Glutamatergic neuron (in vitro differentiated cells): ENCODE measurements around the gene PSRC1. TPM values are rescaled to one million over a fixed set of nuclear protein-coding genes. Genes with fewer than 3 reads are reported as not detected.

ENCODE experiments used
- DNase-seq: peaks from one replicate; pipeline ENCODE4 v3.0.0; 2022
- H3K27ac Mint-ChIP-seq: one replicate; pipeline ENCODE4 v1.8.0; 2020; ENCODE audit warnings: mild to moderate bottlenecking, mixed read lengths, inconsistent platforms; ENCODE audit not compliant: unreplicated experiment
- H3K27me3 Mint-ChIP-seq: one replicate; pipeline ENCODE4 v1.8.0; 2020; ENCODE audit warnings: mild to moderate bottlenecking, moderate library complexity, mixed read lengths, inconsistent platforms; ENCODE audit not compliant: unreplicated experiment
- H3K36me3 Mint-ChIP-seq: one replicate; pipeline ENCODE4 v1.8.0; 2020; ENCODE audit warnings: mild to moderate bottlenecking, mixed read lengths, inconsistent platforms; ENCODE audit not compliant: unreplicated experiment
- H3K4me1 Mint-ChIP-seq: one replicate; pipeline ENCODE4 v1.8.0; 2020; ENCODE audit warnings: mild to moderate bottlenecking, low read depth, mixed read lengths, inconsistent platforms; ENCODE audit not compliant: unreplicated experiment
- H3K4me3 Mint-ChIP-seq: one replicate; pipeline ENCODE4 v1.8.0; 2020; ENCODE audit warnings: mild to moderate bottlenecking, mixed read lengths, inconsistent platforms; ENCODE audit not compliant: unreplicated experiment
- H3K9me3 Mint-ChIP-seq: one replicate; pipeline ENCODE4 v1.8.0; 2020; ENCODE audit warnings: mild to moderate bottlenecking, moderate library complexity, mixed read lengths, inconsistent platforms; ENCODE audit not compliant: unreplicated experiment
- total RNA-seq: library from RNA; stranded (reverse); fragmentation: NEBNext Ultra II Directional; extraction: Animal tissue kit (Norgen Biotek cat#: 25700); gene quantifications from one replicate; pipeline ENCODE4 v1.2.1, GENCODE V29; 2021; ENCODE audit not compliant: unreplicated experiment
- TF ChIP-seq, protein P1 (sequence below): fragments of 200-600 bp; sonication (generic); IDR thresholded peaks from one replicate; pipeline ENCODE4 v1.5.0; 2021; ENCODE audit not compliant: partially characterized antibody, unreplicated experiment

The PSRC1 gene
- total RNA-seq, 1 donor from 2014 or later = 13.9 TPM

DNA sequence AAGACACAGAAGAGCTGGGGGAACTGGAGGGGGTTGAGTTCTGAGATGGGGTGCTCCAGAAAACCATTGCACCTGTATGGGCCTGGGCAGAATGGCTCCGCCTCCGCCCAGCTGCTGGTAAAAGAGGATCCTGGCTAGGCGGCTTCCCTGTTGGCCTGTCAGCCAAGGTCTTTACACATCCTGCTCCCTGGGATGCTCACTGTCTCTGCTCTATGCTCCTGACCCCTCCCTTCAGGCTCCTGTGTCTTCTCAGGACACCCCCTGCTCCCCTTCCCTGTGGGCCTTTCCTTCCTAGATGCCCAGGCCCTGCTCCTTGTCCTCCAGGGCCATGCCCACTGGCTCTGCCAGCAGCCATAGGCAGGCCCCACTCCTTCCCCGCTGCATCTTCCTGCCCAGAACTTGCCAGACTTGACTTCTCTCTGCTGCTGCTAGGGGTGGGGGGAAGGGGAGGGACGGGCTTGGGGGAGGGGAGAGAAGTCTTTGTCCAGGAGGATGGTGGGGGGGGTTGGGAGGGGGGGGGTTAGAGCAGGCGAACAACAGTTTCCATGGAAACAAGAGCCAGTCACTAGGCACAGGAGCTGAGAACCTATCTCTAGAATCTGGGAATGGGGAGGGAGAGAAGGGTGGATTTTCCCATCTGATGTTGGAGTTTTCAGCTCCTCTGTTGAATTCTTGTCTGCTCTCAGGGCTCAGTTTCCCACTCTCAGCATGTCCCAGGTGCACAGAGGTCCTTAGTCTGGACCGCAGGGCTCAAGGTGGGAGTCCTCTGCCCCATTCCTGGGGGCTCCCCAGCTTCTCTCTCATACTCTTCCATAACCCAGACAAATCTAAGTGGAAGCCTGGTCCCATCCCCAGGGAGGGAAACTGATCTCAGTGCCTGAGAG, 23.0 kb downstream of the PSRC1 start:
- H3K36me3 Mint-ChIP-seq = no peaks in the 10 kb centered on the region
- TF ChIP-seq, protein P1, sequence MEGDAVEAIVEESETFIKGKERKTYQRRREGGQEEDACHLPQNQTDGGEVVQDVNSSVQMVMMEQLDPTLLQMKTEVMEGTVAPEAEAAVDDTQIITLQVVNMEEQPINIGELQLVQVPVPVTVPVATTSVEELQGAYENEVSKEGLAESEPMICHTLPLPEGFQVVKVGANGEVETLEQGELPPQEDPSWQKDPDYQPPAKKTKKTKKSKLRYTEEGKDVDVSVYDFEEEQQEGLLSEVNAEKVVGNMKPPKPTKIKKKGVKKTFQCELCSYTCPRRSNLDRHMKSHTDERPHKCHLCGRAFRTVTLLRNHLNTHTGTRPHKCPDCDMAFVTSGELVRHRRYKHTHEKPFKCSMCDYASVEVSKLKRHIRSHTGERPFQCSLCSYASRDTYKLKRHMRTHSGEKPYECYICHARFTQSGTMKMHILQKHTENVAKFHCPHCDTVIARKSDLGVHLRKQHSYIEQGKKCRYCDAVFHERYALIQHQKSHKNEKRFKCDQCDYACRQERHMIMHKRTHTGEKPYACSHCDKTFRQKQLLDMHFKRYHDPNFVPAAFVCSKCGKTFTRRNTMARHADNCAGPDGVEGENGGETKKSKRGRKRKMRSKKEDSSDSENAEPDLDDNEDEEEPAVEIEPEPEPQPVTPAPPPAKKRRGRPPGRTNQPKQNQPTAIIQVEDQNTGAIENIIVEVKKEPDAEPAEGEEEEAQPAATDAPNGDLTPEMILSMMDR = no peak
- H3K27ac Mint-ChIP-seq = peak overlapping the region; percentile 95
- DNase-seq = no peak
- peaks cover 39% of the 10 kb centered on the region for H3K4me1 Mint-ChIP-seq
- H3K4me3 Mint-ChIP-seq = peak overlapping the region; percentile 72
- H3K9me3 Mint-ChIP-seq = peaks cover 19% of the 10 kb centered on the region
- H3K27me3 Mint-ChIP-seq = peaks cover 17% of the 10 kb centered on the region

- Mint-ChIP-seq H3K4me3 (no peak overlapping the region), H3K36me3 (no peaks in the 10 kb centered on the region), H3K4me1 (peaks cover 43% of the 10 kb centered on the region), H3K9me3 (peaks cover 22% of the 10 kb centered on the region), H3K27ac (peak overlapping the region; percentile 95), H3K27me3 (peaks cover 21% of the 10 kb centered on the region)
- no peak for DNase-seq
- TF ChIP-seq, protein P1 = no peak
Observed at GRCh38 chr1:109258481-109259466, 24.2 kb downstream of the PSRC1 start.

DNA sequence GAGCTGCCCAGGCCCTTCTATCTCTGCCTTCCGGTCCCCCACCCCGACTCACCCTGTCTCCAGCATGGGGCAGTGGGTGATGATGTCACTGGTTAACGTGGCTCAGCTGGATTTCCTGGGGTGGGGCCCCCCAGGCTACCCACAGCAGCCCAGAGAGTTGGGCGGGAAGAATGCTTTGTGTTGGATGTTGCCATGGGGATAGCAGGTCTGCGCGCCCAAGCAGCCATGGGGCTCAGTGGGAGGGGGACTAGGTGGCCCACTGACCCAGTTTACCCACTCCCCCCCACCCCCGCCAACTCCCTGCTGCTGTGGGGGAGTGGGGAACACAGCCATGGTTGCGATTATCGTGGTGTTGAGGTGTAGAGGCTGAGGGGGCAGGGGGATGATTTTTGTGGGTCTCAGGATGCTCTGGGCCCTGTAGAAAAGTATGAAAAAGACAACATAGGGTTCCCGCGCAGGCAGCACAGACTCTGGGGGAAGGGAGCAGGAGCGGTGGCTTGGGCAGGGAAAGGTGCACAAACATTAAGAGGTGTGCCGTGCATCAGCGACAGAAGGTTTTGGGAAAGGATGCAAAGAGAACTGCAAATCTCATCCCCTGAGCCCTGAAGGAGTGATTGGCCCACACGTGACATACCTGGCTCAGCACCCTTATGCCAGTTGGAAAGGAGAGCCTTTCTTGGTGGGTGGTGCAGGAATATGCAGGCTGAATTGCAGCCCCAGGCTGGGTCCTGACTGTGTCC, 25.1 kb downstream of the PSRC1 start:
- H3K4me1 Mint-ChIP-seq = peaks cover 49% of the 10 kb centered on the region
- TF ChIP-seq, protein P1 = no peak
- peak overlapping the region; percentile 97 for H3K4me3 Mint-ChIP-seq
- H3K27me3 Mint-ChIP-seq = peaks cover 21% of the 10 kb centered on the region
- no peak for DNase-seq
- H3K27ac Mint-ChIP-seq = peak overlapping the region; percentile 48
- peaks cover 22% of the 10 kb centered on the region for H3K9me3 Mint-ChIP-seq
- no peaks in the 10 kb centered on the region for H3K36me3 Mint-ChIP-seq

- TF ChIP-seq, protein P1 = no peak
- no peak for DNase-seq
- peak overlapping the region; percentile 97 for H3K4me3 Mint-ChIP-seq
- peaks cover 5% of the 10 kb centered on the region for H3K36me3 Mint-ChIP-seq
- H3K27me3 Mint-ChIP-seq = peaks cover 25% of the 10 kb centered on the region
- H3K4me1 Mint-ChIP-seq = peaks cover 56% of the 10 kb centered on the region
- H3K27ac Mint-ChIP-seq = peak overlapping the region; percentile 100
- peaks cover 22% of the 10 kb centered on the region for H3K9me3 Mint-ChIP-seq
Observed at GRCh38 chr1:109256971-109257681, 25.8 kb downstream of the PSRC1 start.
